ENCODE results near the gene MASP2. TPM values are rescaled to one million over a fixed set of nuclear protein-coding genes. Genes with fewer than 3 reads are reported as not detected.
"Not testable (repeated sequence)": the region's sequence is repeated elsewhere in the genome, so short reads cannot be mapped to it uniquely, and the experiment has no call there.

The MASP2 gene
- total RNA-seq: under 1 TPM; 0.31 to 0.33 TPM

- Mint-ChIP-seq H3K9me3 (no peaks in the 10 kb centered on the region), H3K27me3 (no peaks in the 10 kb centered on the region), H3K4me3 (no peak within 1 kb of the TSS), H3K27ac (no peak within 1 kb of the TSS), H3K36me3 (no peaks in the 10 kb centered on the region), H3K4me1 (ENCODE audit: low read depth in 2 of 2) (no peaks in the 10 kb centered on the region)
- peak in 1 of 2 donors; percentile 13 for ATAC-seq
- DNase-seq (ENCODE audit: low spot score): no peak
Observed at GRCh38 chr1:11046625-11047365, at the start of gene MASP2. Gene MASP2, minus strand, starts transcription at chr1:11047239. Its CDS starts 32 bp downstream, at chr1:11047207.

GRCh38 chr1:11083784-11084183 is 36.7 kb upstream of the MASP2 start:
- not testable (repeated sequence) for ATAC-seq, H3K27me3 Mint-ChIP-seq
- peaks cover 29% of the 10 kb centered on the region for H3K36me3 Mint-ChIP-seq

GRCh38 chr1:11080931-11081330 is 33.9 kb upstream of the MASP2 start:
- no peaks in the 10 kb centered on the region for H3K9me3 Mint-ChIP-seq
- peaks cover 12% of the 10 kb centered on the region for H3K36me3 Mint-ChIP-seq
- H3K27me3 Mint-ChIP-seq: no peaks in the 10 kb centered on the region
- no peaks in the 10 kb centered on the region for H3K4me1 Mint-ChIP-seq (ENCODE audit: low read depth in 2 of 2)
- DNase-seq (ENCODE audit: low spot score) (no peak), ATAC-seq (no peak)
- H3K4me3 Mint-ChIP-seq: no peak overlapping the region
- no peak overlapping the region for H3K27ac Mint-ChIP-seq

More at GRCh38 chr1:11083784-11084183, 36.7 kb upstream of the MASP2 start:
- not testable (repeated sequence) for DNase-seq (ENCODE audit: low spot score); H3K27ac Mint-ChIP-seq; H3K4me1 Mint-ChIP-seq (ENCODE audit: low read depth in 2 of 2); H3K9me3 Mint-ChIP-seq; H3K4me3 Mint-ChIP-seq

- peaks cover 12% of the 10 kb centered on the region for H3K36me3 Mint-ChIP-seq
- H3K9me3 Mint-ChIP-seq: no peaks in the 10 kb centered on the region
- ATAC-seq (no peak), DNase-seq (ENCODE audit: low spot score) (no peak)
- no peak overlapping the region for H3K27ac Mint-ChIP-seq
- no peaks in the 10 kb centered on the region for H3K27me3 Mint-ChIP-seq
- H3K4me1 Mint-ChIP-seq (ENCODE audit: low read depth in 2 of 2): no peaks in the 10 kb centered on the region
- no peak overlapping the region for H3K4me3 Mint-ChIP-seq
Observed at GRCh38 chr1:11078631-11079030, 31.6 kb upstream of the MASP2 start.

- not testable (repeated sequence) for H3K4me3 Mint-ChIP-seq; H3K27me3 Mint-ChIP-seq; ATAC-seq; H3K27ac Mint-ChIP-seq; DNase-seq (ENCODE audit: low spot score); H3K4me1 Mint-ChIP-seq (ENCODE audit: low read depth in 2 of 2); H3K9me3 Mint-ChIP-seq
- H3K36me3 Mint-ChIP-seq: peaks cover 30% of the 10 kb centered on the region
Observed at GRCh38 chr1:11073398-11073797, 26.4 kb upstream of the MASP2 start.

GRCh38 chr1:11072216-11072917 is 25.3 kb upstream of the MASP2 start:
- no peaks in the 10 kb centered on the region for H3K4me1 Mint-ChIP-seq (ENCODE audit: low read depth in 2 of 2)
- H3K4me3 Mint-ChIP-seq: no peak overlapping the region
- DNase-seq (ENCODE audit: low spot score): no peak
- H3K27ac Mint-ChIP-seq: no peak overlapping the region
- peak in 1 of 2 donors; percentile 41 for ATAC-seq
- peaks cover 29% of the 10 kb centered on the region for H3K36me3 Mint-ChIP-seq
- H3K27me3 Mint-ChIP-seq: no peaks in the 10 kb centered on the region
- no peaks in the 10 kb centered on the region for H3K9me3 Mint-ChIP-seq

- H3K27me3 Mint-ChIP-seq: no peaks in the 10 kb centered on the region
- H3K36me3 Mint-ChIP-seq: peaks cover 29% of the 10 kb centered on the region
- DNase-seq (ENCODE audit: low spot score): no peak
Observed at GRCh38 chr1:11071463-11072215, 24.6 kb upstream of the MASP2 start.

GRCh38 chr1:11070876-11071275 is 23.8 kb upstream of the MASP2 start:
- no peak for ATAC-seq
- no peak overlapping the region for H3K4me3 Mint-ChIP-seq
- no peaks in the 10 kb centered on the region for H3K9me3 Mint-ChIP-seq
- no peaks in the 10 kb centered on the region for H3K27me3 Mint-ChIP-seq
- no peak overlapping the region for H3K27ac Mint-ChIP-seq
- no peaks in the 10 kb centered on the region for H3K4me1 Mint-ChIP-seq (ENCODE audit: low read depth in 2 of 2)
- no peak for DNase-seq (ENCODE audit: low spot score)
- peaks cover 29% of the 10 kb centered on the region for H3K36me3 Mint-ChIP-seq

More at GRCh38 chr1:11071463-11072215, 24.6 kb upstream of the MASP2 start:
- H3K4me1 Mint-ChIP-seq (ENCODE audit: low read depth in 2 of 2): no peaks in the 10 kb centered on the region
- no peak overlapping the region for H3K4me3 Mint-ChIP-seq
- ATAC-seq: no peak
- H3K9me3 Mint-ChIP-seq: no peaks in the 10 kb centered on the region
- H3K27ac Mint-ChIP-seq: no peak overlapping the region

GRCh38 chr1:11068600-11069473 is 21.8 kb upstream of the MASP2 start:
- Mint-ChIP-seq H3K4me3 (no peak overlapping the region), H3K27ac (no peak overlapping the region), H3K36me3 (peaks cover 37% of the 10 kb centered on the region), H3K27me3 (no peaks in the 10 kb centered on the region), H3K4me1 (ENCODE audit: low read depth in 2 of 2) (no peaks in the 10 kb centered on the region), H3K9me3 (no peaks in the 10 kb centered on the region)
- ATAC-seq: no peak
- no peak for DNase-seq (ENCODE audit: low spot score)

GRCh38 chr1:11067716-11068599 is 20.9 kb upstream of the MASP2 start:
- ATAC-seq: no peak
- peaks cover 6 to 7% of the 10 kb centered on the region in 2 donors for H3K4me1 Mint-ChIP-seq (ENCODE audit: low read depth in 2 of 2)
- no peaks in the 10 kb centered on the region for H3K9me3 Mint-ChIP-seq
- DNase-seq (ENCODE audit: low spot score): no peak
- no peak overlapping the region for H3K27ac Mint-ChIP-seq
- H3K4me3 Mint-ChIP-seq: no peak overlapping the region
- peaks cover 37% of the 10 kb centered on the region for H3K36me3 Mint-ChIP-seq
- H3K27me3 Mint-ChIP-seq: no peaks in the 10 kb centered on the region

GRCh38 chr1:11065796-11066195 is 18.8 kb upstream of the MASP2 start:
- DNase-seq (ENCODE audit: low spot score): no peak
- no peak for ATAC-seq
- Mint-ChIP-seq H3K4me1 (ENCODE audit: low read depth in 2 of 2) (peaks cover 22 to 26% of the 10 kb centered on the region in 2 donors), H3K27me3 (no peaks in the 10 kb centered on the region), H3K9me3 (no peaks in the 10 kb centered on the region), H3K27ac (no peak overlapping the region), H3K36me3 (peaks cover 26% of the 10 kb centered on the region), H3K4me3 (no peak overlapping the region)

GRCh38 chr1:11064942-11065341 is 17.9 kb upstream of the MASP2 start:
- H3K36me3 Mint-ChIP-seq: peaks cover 19% of the 10 kb centered on the region
- no peaks in the 10 kb centered on the region for H3K9me3 Mint-ChIP-seq
- DNase-seq (ENCODE audit: low spot score): no peak
- no peak overlapping the region for H3K4me3 Mint-ChIP-seq
- H3K4me1 Mint-ChIP-seq (ENCODE audit: low read depth in 2 of 2): peaks cover 29 to 33% of the 10 kb centered on the region in 2 donors
- H3K27me3 Mint-ChIP-seq: no peaks in the 10 kb centered on the region
- no peak for ATAC-seq
- no peak overlapping the region for H3K27ac Mint-ChIP-seq
